ENCODE data around the gene EIF2B4. TPM values are rescaled to one million over a fixed set of nuclear protein-coding genes. Genes with fewer than 3 reads are reported as not detected.

The EIF2B4 gene
- polyA plus RNA-seq, 2 of the 4 experiments (the other 2 are of a cell fraction) = 62.8 to 73.5 TPM

DNA sequence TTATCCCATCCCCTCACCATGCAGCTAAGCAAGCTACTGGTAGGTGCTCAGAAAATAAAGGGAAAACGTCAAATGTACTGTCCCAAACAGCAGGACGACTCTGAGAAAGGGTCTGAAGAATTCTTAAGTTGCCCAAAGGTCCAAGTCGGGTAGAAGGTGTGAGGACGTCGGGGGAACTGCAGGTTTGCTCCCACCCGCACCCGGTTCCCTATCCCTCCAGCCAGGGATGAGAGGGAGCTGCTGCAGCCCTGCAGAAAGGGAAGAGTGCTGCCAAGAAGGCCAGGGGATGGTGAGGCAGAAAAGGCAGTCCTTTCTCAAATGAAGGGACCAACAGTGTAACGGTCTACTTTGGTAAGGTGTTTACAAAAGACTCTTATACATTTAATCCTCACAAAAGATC, 55.0 kb downstream of the EIF2B4 start:
- H3K9me3 ChIP-seq = no peaks in the 10 kb centered on the region
- FAIRE-seq (no peak), DNase-seq (ENCODE audit: low read depth in 1 of 2, low spot score in 1 of 2) (no peak), ATAC-seq (no peak)
- H3K4me3 ChIP-seq = no peak overlapping the region
- 82% methylated on average over 8 of the region's 8 CpGs for WGBS (ENCODE audit: missing lambda C conversion rate)
- H3K4me1 ChIP-seq = peaks cover 3% of the 10 kb centered on the region; the same call in 1 of the 3 replicates
- H3K27ac ChIP-seq = no peak overlapping the region
- CTCF ChIA-PET = interaction anchor here (1.0 to 12.8 kb wide), 5 partner anchors 12 to 59 kb away, joined by 3 to 171 read pairs (median 5); partner anchors contain the start of gene EIF2B4
- POLR2A ChIA-PET = interaction anchor here (1.5 kb wide), 1 partner anchor 7 kb away, joined by 4 read pairs; the partner anchor contains the start of gene MPV17
- H3K4me2 ChIP-seq = no peak overlapping the region
- TF ChIP-seq POLR2AphosphoS2 (conservative IDR thresholded peaks at IDR 0.05; ENCODE audit: low read length) = no peak
- TF ChIP-seq, protein P1, sequence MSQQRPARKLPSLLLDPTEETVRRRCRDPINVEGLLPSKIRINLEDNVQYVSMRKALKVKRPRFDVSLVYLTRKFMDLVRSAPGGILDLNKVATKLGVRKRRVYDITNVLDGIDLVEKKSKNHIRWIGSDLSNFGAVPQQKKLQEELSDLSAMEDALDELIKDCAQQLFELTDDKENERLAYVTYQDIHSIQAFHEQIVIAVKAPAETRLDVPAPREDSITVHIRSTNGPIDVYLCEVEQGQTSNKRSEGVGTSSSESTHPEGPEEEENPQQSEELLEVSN (IDR thresholded peaks at IDR 0.05; ENCODE audit: borderline replicate concordance, low read depth) = no peak
- TF ChIP-seq, protein P2, sequence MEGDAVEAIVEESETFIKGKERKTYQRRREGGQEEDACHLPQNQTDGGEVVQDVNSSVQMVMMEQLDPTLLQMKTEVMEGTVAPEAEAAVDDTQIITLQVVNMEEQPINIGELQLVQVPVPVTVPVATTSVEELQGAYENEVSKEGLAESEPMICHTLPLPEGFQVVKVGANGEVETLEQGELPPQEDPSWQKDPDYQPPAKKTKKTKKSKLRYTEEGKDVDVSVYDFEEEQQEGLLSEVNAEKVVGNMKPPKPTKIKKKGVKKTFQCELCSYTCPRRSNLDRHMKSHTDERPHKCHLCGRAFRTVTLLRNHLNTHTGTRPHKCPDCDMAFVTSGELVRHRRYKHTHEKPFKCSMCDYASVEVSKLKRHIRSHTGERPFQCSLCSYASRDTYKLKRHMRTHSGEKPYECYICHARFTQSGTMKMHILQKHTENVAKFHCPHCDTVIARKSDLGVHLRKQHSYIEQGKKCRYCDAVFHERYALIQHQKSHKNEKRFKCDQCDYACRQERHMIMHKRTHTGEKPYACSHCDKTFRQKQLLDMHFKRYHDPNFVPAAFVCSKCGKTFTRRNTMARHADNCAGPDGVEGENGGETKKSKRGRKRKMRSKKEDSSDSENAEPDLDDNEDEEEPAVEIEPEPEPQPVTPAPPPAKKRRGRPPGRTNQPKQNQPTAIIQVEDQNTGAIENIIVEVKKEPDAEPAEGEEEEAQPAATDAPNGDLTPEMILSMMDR (IDR thresholded peaks at IDR 0.05) = no peak

DNA sequence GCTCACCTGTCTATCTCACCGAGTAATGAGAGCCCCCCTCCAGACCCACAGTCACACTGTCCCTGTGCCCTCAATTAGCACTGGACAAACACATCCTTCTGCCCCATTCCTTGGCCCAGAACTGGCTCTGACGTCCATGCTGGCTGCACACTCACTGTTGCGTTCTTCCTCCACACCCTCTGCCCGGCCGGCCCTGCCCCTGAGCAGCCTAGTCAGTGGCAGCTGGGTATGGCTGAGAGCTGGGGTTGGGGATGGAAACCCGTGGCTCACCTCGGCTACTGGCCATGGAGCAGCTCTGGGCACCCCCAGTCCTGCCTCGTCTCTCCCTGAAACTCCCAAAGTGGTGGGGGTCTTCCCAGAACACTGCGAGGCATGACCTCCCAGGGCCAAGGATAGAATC, 55.4 kb downstream of the EIF2B4 start:
- Histone ChIP-seq H3K4me1 (no peaks in the 10 kb centered on the region), H3K9me3 (no peaks in the 10 kb centered on the region), H3K4me3 (no peak overlapping the region), H3K4me2 (no peak overlapping the region), H3K27ac (no peak overlapping the region)
- CTCF ChIA-PET = interaction anchor here (0.8 to 12.8 kb wide), 8 partner anchors 12 to 228 kb away, joined by 3 to 171 read pairs (median 4); partner anchors contain the start of genes EIF2B4 and KHK
- POLR2A ChIA-PET = interaction anchor here (1.5 kb wide), 1 partner anchor 8 kb away, joined by 4 read pairs; the partner anchor contains the start of gene MPV17
- 88% methylated on average over 9 of the region's 9 CpGs for WGBS (ENCODE audit: missing lambda C conversion rate)
- ATAC-seq = no peak
- FAIRE-seq = no peak
- TF ChIP-seq, protein P3, sequence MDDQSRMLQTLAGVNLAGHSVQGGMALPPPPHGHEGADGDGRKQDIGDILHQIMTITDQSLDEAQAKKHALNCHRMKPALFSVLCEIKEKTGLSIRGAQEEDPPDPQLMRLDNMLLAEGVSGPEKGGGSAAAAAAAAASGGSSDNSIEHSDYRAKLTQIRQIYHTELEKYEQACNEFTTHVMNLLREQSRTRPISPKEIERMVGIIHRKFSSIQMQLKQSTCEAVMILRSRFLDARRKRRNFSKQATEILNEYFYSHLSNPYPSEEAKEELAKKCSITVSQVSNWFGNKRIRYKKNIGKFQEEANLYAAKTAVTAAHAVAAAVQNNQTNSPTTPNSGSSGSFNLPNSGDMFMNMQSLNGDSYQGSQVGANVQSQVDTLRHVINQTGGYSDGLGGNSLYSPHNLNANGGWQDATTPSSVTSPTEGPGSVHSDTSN (IDR thresholded peaks at IDR 0.05) = no peak
- TF ChIP-seq RAD21 (conservative IDR thresholded peaks at IDR 0.05 in 1 of 2, IDR thresholded peaks at IDR 0.05 in 1 of 2) (no peak), HOXA7 (CRISPR knock-in tag; IDR thresholded peaks at IDR 0.05) (no peak), NR3C1 (IDR thresholded peaks at IDR 0.05) (no peak), MYC (IDR thresholded peaks at IDR 0.05; ENCODE audit: borderline replicate concordance, low read length) (no peak), CHD2 (IDR thresholded peaks at IDR 0.05; ENCODE audit: low read length, partially characterized antibody) (no peak), POLR2AphosphoS2 (conservative IDR thresholded peaks at IDR 0.05; ENCODE audit: low read length) (no peak), EHMT2 (IDR thresholded peaks at IDR 0.05; ENCODE audit: low read depth) (no peak), GATA3 (IDR thresholded peaks at IDR 0.05; ENCODE audit: borderline replicate concordance) (no peak), EP300 (IDR thresholded peaks at IDR 0.05) (no peak)
- DNase-seq (ENCODE audit: low read depth in 1 of 2, low spot score in 1 of 2) = no peak

Other genes starting within 250 kb of the EIF2B4 start
- gene ABHD1, start 246.5 kb downstream of the EIF2B4 start, polyA plus RNA-seq (2011; rRNA removed) = 1.9 and 2.4 TPM in 2 replicates
- gene ABHD1, start 246.5 kb downstream of the EIF2B4 start, polyA plus RNA-seq (2017; fragmentation: RNase III; extraction: RNeasy Plus Mini Kit Qiagen cat#74134 plus additional on column Dnase treatment) = 0.96 to 1.0 TPM (median 1.0 TPM) in 3 replicates
- gene PREB, start 235.7 kb downstream of the EIF2B4 start, polyA plus RNA-seq (2011; rRNA removed) = 79.9 and 139 TPM in 2 replicates
- gene PREB, start 235.7 kb downstream of the EIF2B4 start, polyA plus RNA-seq (2017; fragmentation: RNase III; extraction: RNeasy Plus Mini Kit Qiagen cat#74134 plus additional on column Dnase treatment) = 52.3 to 58.2 TPM (median 54.6 TPM) in 3 replicates
- gene PRR30, start 230.9 kb downstream of the EIF2B4 start, polyA plus RNA-seq (2011; rRNA removed) = not detected in 2 replicates
- gene PRR30, start 230.9 kb downstream of the EIF2B4 start, polyA plus RNA-seq (2017; fragmentation: RNase III; extraction: RNeasy Plus Mini Kit Qiagen cat#74134 plus additional on column Dnase treatment) = not detected in 3 replicates
- not detected in 2 replicates for gene TCF23, start 221.3 kb downstream of the EIF2B4 start, polyA plus RNA-seq (2011; rRNA removed)
- not detected in 3 replicates for gene TCF23, start 221.3 kb downstream of the EIF2B4 start, polyA plus RNA-seq (2017; fragmentation: RNase III; extraction: RNeasy Plus Mini Kit Qiagen cat#74134 plus additional on column Dnase treatment)
- 346 and 429 TPM in 2 replicates for gene ATRAID, start 158.3 kb downstream of the EIF2B4 start, polyA plus RNA-seq (2011; rRNA removed)
- gene ATRAID, start 158.3 kb downstream of the EIF2B4 start, polyA plus RNA-seq (2017; fragmentation: RNase III; extraction: RNeasy Plus Mini Kit Qiagen cat#74134 plus additional on column Dnase treatment) = 166 to 176 TPM (median 172 TPM) in 3 replicates
- 86.7 and 104 TPM in 2 replicates for gene SLC5A6, start 158.1 kb downstream of the EIF2B4 start, polyA plus RNA-seq (2011; rRNA removed)
- gene SLC5A6, start 158.1 kb downstream of the EIF2B4 start, polyA plus RNA-seq (2017; fragmentation: RNase III; extraction: RNeasy Plus Mini Kit Qiagen cat#74134 plus additional on column Dnase treatment) = 77.2 to 86.6 TPM (median 82.7 TPM) in 3 replicates
- 50.5 and 61.8 TPM in 2 replicates for gene CAD, start 153.0 kb downstream of the EIF2B4 start, polyA plus RNA-seq (2011; rRNA removed)
- 69.3 to 71.2 TPM (median 70.2 TPM) in 3 replicates for gene CAD, start 153.0 kb downstream of the EIF2B4 start, polyA plus RNA-seq (2017; fragmentation: RNase III; extraction: RNeasy Plus Mini Kit Qiagen cat#74134 plus additional on column Dnase treatment)
- gene SLC30A3, start 107.3 kb downstream of the EIF2B4 start, polyA plus RNA-seq (2011; rRNA removed) = 0.90 and 0.97 TPM in 2 replicates
- gene SLC30A3, start 107.3 kb downstream of the EIF2B4 start, polyA plus RNA-seq (2017; fragmentation: RNase III; extraction: RNeasy Plus Mini Kit Qiagen cat#74134 plus additional on column Dnase treatment) = 1.6 to 1.9 TPM (median 1.7 TPM) in 3 replicates
- 0.12 TPM in 1 of 2 replicates, not detected in the other for gene DNAJC5G, start 94.9 kb downstream of the EIF2B4 start, polyA plus RNA-seq (2011; rRNA removed)
- gene DNAJC5G, start 94.9 kb downstream of the EIF2B4 start, polyA plus RNA-seq (2017; fragmentation: RNase III; extraction: RNeasy Plus Mini Kit Qiagen cat#74134 plus additional on column Dnase treatment) = not detected in 3 replicates
- 0.05 and 0.14 TPM in 2 replicates for gene TRIM54, start 87.9 kb downstream of the EIF2B4 start, polyA plus RNA-seq (2011; rRNA removed)
- 0.07 to 0.13 TPM (median 0.11 TPM) in 3 replicates for gene TRIM54, start 87.9 kb downstream of the EIF2B4 start, polyA plus RNA-seq (2017; fragmentation: RNase III; extraction: RNeasy Plus Mini Kit Qiagen cat#74134 plus additional on column Dnase treatment)
- 1.0 TPM in 2 replicates for gene UCN, start 61.9 kb downstream of the EIF2B4 start, polyA plus RNA-seq (2011; rRNA removed)
- gene UCN, start 61.9 kb downstream of the EIF2B4 start, polyA plus RNA-seq (2017; fragmentation: RNase III; extraction: RNeasy Plus Mini Kit Qiagen cat#74134 plus additional on column Dnase treatment) = 0.76 to 1.3 TPM (median 1.0 TPM) in 3 replicates
- 130 and 157 TPM in 2 replicates for gene MPV17, start 47.2 kb downstream of the EIF2B4 start, polyA plus RNA-seq (2011; rRNA removed)
- 61.4 to 70.5 TPM (median 67.7 TPM) in 3 replicates for gene MPV17, start 47.2 kb downstream of the EIF2B4 start, polyA plus RNA-seq (2017; fragmentation: RNase III; extraction: RNeasy Plus Mini Kit Qiagen cat#74134 plus additional on column Dnase treatment)
- gene GTF3C2, start 13.6 kb downstream of the EIF2B4 start, polyA plus RNA-seq (2011; rRNA removed) = 101 and 130 TPM in 2 replicates
- 69.2 to 78.2 TPM (median 75.4 TPM) in 3 replicates for gene GTF3C2, start 13.6 kb downstream of the EIF2B4 start, polyA plus RNA-seq (2017; fragmentation: RNase III; extraction: RNeasy Plus Mini Kit Qiagen cat#74134 plus additional on column Dnase treatment)
- gene SNX17, start 278 bp upstream of the EIF2B4 start, polyA plus RNA-seq (2011; rRNA removed) = 141 and 158 TPM in 2 replicates
- gene SNX17, start 278 bp upstream of the EIF2B4 start, polyA plus RNA-seq (2017; fragmentation: RNase III; extraction: RNeasy Plus Mini Kit Qiagen cat#74134 plus additional on column Dnase treatment) = 150 to 166 TPM (median 154 TPM) in 3 replicates
- gene ZNF513, start 10.4 kb upstream of the EIF2B4 start, polyA plus RNA-seq (2011; rRNA removed) = 9.9 and 10.8 TPM in 2 replicates
- gene ZNF513, start 10.4 kb upstream of the EIF2B4 start, polyA plus RNA-seq (2017; fragmentation: RNase III; extraction: RNeasy Plus Mini Kit Qiagen cat#74134 plus additional on column Dnase treatment) = 13.1 to 22.7 TPM (median 22.1 TPM) in 3 replicates
- gene PPM1G, start 39.3 kb upstream of the EIF2B4 start, polyA plus RNA-seq (2011; rRNA removed) = 123 and 129 TPM in 2 replicates
- gene PPM1G, start 39.3 kb upstream of the EIF2B4 start, polyA plus RNA-seq (2017; fragmentation: RNase III; extraction: RNeasy Plus Mini Kit Qiagen cat#74134 plus additional on column Dnase treatment) = 222 to 230 TPM (median 230 TPM) in 3 replicates
- gene NRBP1, start 58.3 kb upstream of the EIF2B4 start, polyA plus RNA-seq (2011; rRNA removed) = 229 and 231 TPM in 2 replicates
- gene NRBP1, start 58.3 kb upstream of the EIF2B4 start, polyA plus RNA-seq (2017; fragmentation: RNase III; extraction: RNeasy Plus Mini Kit Qiagen cat#74134 plus additional on column Dnase treatment) = 126 to 140 TPM (median 138 TPM) in 3 replicates
- 1.2 and 1.3 TPM in 2 replicates for gene KRTCAP3, start 72.0 kb upstream of the EIF2B4 start, polyA plus RNA-seq (2011; rRNA removed)
- gene KRTCAP3, start 72.0 kb upstream of the EIF2B4 start, polyA plus RNA-seq (2017; fragmentation: RNase III; extraction: RNeasy Plus Mini Kit Qiagen cat#74134 plus additional on column Dnase treatment) = 0.68 to 0.92 TPM (median 0.79 TPM) in 3 replicates
- gene IFT172, start 119.4 kb upstream of the EIF2B4 start, polyA plus RNA-seq (2011; rRNA removed) = 21.6 and 24.1 TPM in 2 replicates
- 12.9 to 16.3 TPM (median 14.0 TPM) in 3 replicates for gene IFT172, start 119.4 kb upstream of the EIF2B4 start, polyA plus RNA-seq (2017; fragmentation: RNase III; extraction: RNeasy Plus Mini Kit Qiagen cat#74134 plus additional on column Dnase treatment)
- gene FNDC4, start 124.9 kb upstream of the EIF2B4 start, polyA plus RNA-seq (2011; rRNA removed) = 1.5 TPM in 2 replicates
- 1.6 to 2.3 TPM (median 1.8 TPM) in 3 replicates for gene FNDC4, start 124.9 kb upstream of the EIF2B4 start, polyA plus RNA-seq (2017; fragmentation: RNase III; extraction: RNeasy Plus Mini Kit Qiagen cat#74134 plus additional on column Dnase treatment)
- gene GCKR, start 126.5 kb upstream of the EIF2B4 start, polyA plus RNA-seq (2011; rRNA removed) = 0.48 and 0.65 TPM in 2 replicates
- 0.10 to 0.30 TPM (median 0.25 TPM) in 3 replicates for gene GCKR, start 126.5 kb upstream of the EIF2B4 start, polyA plus RNA-seq (2017; fragmentation: RNase III; extraction: RNeasy Plus Mini Kit Qiagen cat#74134 plus additional on column Dnase treatment)
- 55.4 and 60.4 TPM in 2 replicates for gene ZNF512, start 212.7 kb upstream of the EIF2B4 start, polyA plus RNA-seq (2011; rRNA removed)
- 22.0 to 25.3 TPM (median 22.6 TPM) in 3 replicates for gene ZNF512, start 212.7 kb upstream of the EIF2B4 start, polyA plus RNA-seq (2017; fragmentation: RNase III; extraction: RNeasy Plus Mini Kit Qiagen cat#74134 plus additional on column Dnase treatment)

All from A549 (cell line).